Measurements from ENCODE around the gene KRT14. TPM values are rescaled to one million over a fixed set of nuclear protein-coding genes. Genes with fewer than 3 reads are reported as not detected.
"Not testable (repeated sequence)": the region's sequence is repeated elsewhere in the genome, so short reads cannot be mapped to it uniquely, and the experiment has no call there.

Gene KRT14
- total RNA-seq, 1 donor from 2014 or later: not detected

- no peak for DNase-seq
- Mint-ChIP-seq H3K36me3 (ENCODE audit: unreplicated experiment) (no peaks in the 10 kb centered on the region), H3K27me3 (ENCODE audit: unreplicated experiment) (peaks cover 9% of the 10 kb centered on the region), H3K9me3 (ENCODE audit: unreplicated experiment) (peaks cover 5% of the 10 kb centered on the region), H3K27ac (ENCODE audit: unreplicated experiment) (no peak overlapping the region), H3K4me1 (ENCODE audit: low read depth, unreplicated experiment) (no peaks in the 10 kb centered on the region), H3K4me3 (ENCODE audit: unreplicated experiment) (no peak overlapping the region)
- no peak for TF ChIP-seq CTCF (IDR thresholded peaks at IDR 0.05; ENCODE audit: partially characterized antibody, unreplicated experiment)
Observed at GRCh38 chr17:41629316-41629715, 42.6 kb upstream of the KRT14 start.

- H3K27ac Mint-ChIP-seq (ENCODE audit: unreplicated experiment); H3K27me3 Mint-ChIP-seq (ENCODE audit: unreplicated experiment); H3K4me3 Mint-ChIP-seq (ENCODE audit: unreplicated experiment); DNase-seq; H3K9me3 Mint-ChIP-seq (ENCODE audit: unreplicated experiment); H3K4me1 Mint-ChIP-seq (ENCODE audit: low read depth, unreplicated experiment); H3K36me3 Mint-ChIP-seq (ENCODE audit: unreplicated experiment): not testable (repeated sequence)
Observed at GRCh38 chr17:41628621-41629255, 42.0 kb upstream of the KRT14 start.

- H3K4me3 Mint-ChIP-seq (ENCODE audit: unreplicated experiment); DNase-seq; H3K9me3 Mint-ChIP-seq (ENCODE audit: unreplicated experiment); H3K4me1 Mint-ChIP-seq (ENCODE audit: low read depth, unreplicated experiment); H3K36me3 Mint-ChIP-seq (ENCODE audit: unreplicated experiment); H3K27ac Mint-ChIP-seq (ENCODE audit: unreplicated experiment); H3K27me3 Mint-ChIP-seq (ENCODE audit: unreplicated experiment): not testable (repeated sequence)
Observed at GRCh38 chr17:41628073-41628370, 41.3 kb upstream of the KRT14 start.

DNA sequence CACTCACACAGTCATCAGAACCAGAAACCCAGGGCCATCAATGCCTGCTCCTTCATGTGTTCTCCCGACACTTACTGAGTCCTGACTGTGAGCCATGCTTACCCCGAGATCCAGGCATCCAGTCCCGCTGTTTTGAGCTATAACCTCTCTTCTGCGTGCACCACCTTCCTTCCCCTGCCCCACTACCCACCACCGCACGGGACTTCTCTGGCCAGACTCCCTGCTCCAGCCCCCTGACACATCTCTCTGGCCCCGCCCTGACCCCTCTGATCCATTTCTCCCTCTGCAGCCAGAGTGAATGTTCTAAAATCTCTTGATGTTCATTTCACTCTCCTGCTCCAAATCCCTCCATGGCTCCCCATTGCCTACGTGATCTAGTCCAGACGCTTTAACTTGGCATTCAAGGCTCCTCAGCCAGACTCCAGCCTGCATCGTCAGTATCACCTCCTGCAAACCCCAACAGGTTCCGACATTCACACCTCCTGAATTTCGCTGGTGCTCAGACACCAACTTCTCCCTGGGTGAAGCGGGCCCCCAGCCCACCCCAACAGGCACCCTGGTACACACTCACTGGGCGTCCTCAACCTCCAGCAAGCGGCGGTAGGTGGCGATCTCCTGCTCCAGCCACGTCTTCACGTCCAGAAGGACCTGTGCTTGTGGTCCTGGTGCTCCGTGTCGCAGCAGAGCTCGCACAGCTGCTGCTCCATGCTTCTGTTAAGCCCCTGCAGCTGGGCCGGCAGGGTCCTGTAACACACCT, 40.8 kb upstream of the KRT14 start:
- peaks cover 9% of the 10 kb centered on the region for H3K27me3 Mint-ChIP-seq (ENCODE audit: unreplicated experiment)
- H3K4me3 Mint-ChIP-seq (ENCODE audit: unreplicated experiment): no peak overlapping the region
- H3K9me3 Mint-ChIP-seq (ENCODE audit: unreplicated experiment): peaks cover 5% of the 10 kb centered on the region
- H3K36me3 Mint-ChIP-seq (ENCODE audit: unreplicated experiment): no peaks in the 10 kb centered on the region
- no peak for TF ChIP-seq CTCF (IDR thresholded peaks at IDR 0.05; ENCODE audit: partially characterized antibody, unreplicated experiment)
- H3K4me1 Mint-ChIP-seq (ENCODE audit: low read depth, unreplicated experiment): no peaks in the 10 kb centered on the region
- DNase-seq: no peak
- H3K27ac Mint-ChIP-seq (ENCODE audit: unreplicated experiment): no peak overlapping the region

- H3K4me1 Mint-ChIP-seq (ENCODE audit: low read depth, unreplicated experiment); H3K36me3 Mint-ChIP-seq (ENCODE audit: unreplicated experiment); H3K27ac Mint-ChIP-seq (ENCODE audit: unreplicated experiment); DNase-seq; H3K4me3 Mint-ChIP-seq (ENCODE audit: unreplicated experiment); H3K9me3 Mint-ChIP-seq (ENCODE audit: unreplicated experiment); H3K27me3 Mint-ChIP-seq (ENCODE audit: unreplicated experiment): not testable (repeated sequence)
Observed at GRCh38 chr17:41626914-41627295, 40.2 kb upstream of the KRT14 start.

- H3K36me3 Mint-ChIP-seq (ENCODE audit: unreplicated experiment); H3K4me1 Mint-ChIP-seq (ENCODE audit: low read depth, unreplicated experiment); H3K9me3 Mint-ChIP-seq (ENCODE audit: unreplicated experiment); H3K4me3 Mint-ChIP-seq (ENCODE audit: unreplicated experiment); H3K27ac Mint-ChIP-seq (ENCODE audit: unreplicated experiment); H3K27me3 Mint-ChIP-seq (ENCODE audit: unreplicated experiment): not testable (repeated sequence)
- DNase-seq: peak; percentile 8
Observed at GRCh38 chr17:41626028-41626913, 39.6 kb upstream of the KRT14 start.

All from glutamatergic neuron (in vitro differentiated cells).